SK-N-SH (cell line): Measurements from ENCODE around the gene OSBPL2. TPM values are rescaled to one million over a fixed set of nuclear protein-coding genes. Genes with fewer than 3 reads are reported as not detected.

Experiments
- CTCF ChIA-PET: fragments of 300-600, 350-600 bp; formaldehyde crosslinking; extraction: SDS; loops from one replicate; lab custom pipeline; 2021; lab: Yijun Ruan, JAX
- POLR2A ChIA-PET: fragments of 350-600 bp; sonication (Branson Sonifier 250); formaldehyde crosslinking; extraction: SDS; loops from one replicate; lab custom pipeline; 2020; ENCODE audit warnings: antibody characterized with exemption, inconsistent platforms; lab: Yijun Ruan, JAX
- DNase-seq: peaks from one replicate; pipeline ENCODE4 v3.0.0; 2012
- H2AFZ ChIP-seq: fragments of 200-600 bp; sonication (generic); 2 replicates; pipeline ENCODE4 v1.8.1; 2016; ENCODE audit warnings: antibody characterized with exemption, mild to moderate bottlenecking, low read depth
- H3F3A ChIP-seq: fragments of 200-600 bp; sonication (generic); replicated peaks from 2 replicates; pipeline ENCODE3; 2016; ENCODE audit warnings: antibody characterized with exemption, mild to moderate bottlenecking; ENCODE audit not compliant: insufficient read depth
- H3K27ac ChIP-seq, 2 experiments: fragments of 200-500 bp in 1 of 2; fragments of 200-600 bp in 1 of 2; sonication (Bioruptor generic) in 1 of 2; sonication (generic), shearing (Covaris generic) in 1 of 2; 2 replicates each; pipeline versions ENCODE4 v1.5.1 to v1.6.1; 2014 to 2016; ENCODE audit warnings: low read depth in 2 of 2, inconsistent platforms in 1 of 2, low read length in 1 of 2, mild to moderate bottlenecking in 1 of 2, mixed read lengths in 1 of 2
- H3K27me3 ChIP-seq: fragments of 200-600 bp; sonication (generic), shearing (Covaris generic); 2 replicates; pipeline ENCODE4 v1.6.1; 2016; ENCODE audit warnings: mixed run types; ENCODE audit not compliant: insufficient read depth
- H3K36me3 ChIP-seq, 2 experiments: fragments of 200-500 bp in 1 of 2; fragments of 200-600 bp in 1 of 2; sonication (Bioruptor generic) in 1 of 2; sonication (generic) in 1 of 2; replicated peaks in 1 of 2; 2 replicates each; pipeline versions ENCODE3 to v1.5.1; 2014 to 2016; ENCODE audit warnings: low read length in 1 of 2, mild to moderate bottlenecking in 1 of 2; ENCODE audit not compliant: insufficient read depth in 2 of 2, control insufficient read depth in 1 of 2
- H3K4me1 ChIP-seq, 2 experiments: fragments of 200-500 bp in 1 of 2; fragments of 200-600 bp in 1 of 2; sonication (Bioruptor generic) in 1 of 2; sonication (generic), shearing (Covaris generic) in 1 of 2; 2 replicates each; pipeline versions ENCODE4 v1.5.1 to v1.6.1; 2014 to 2016; ENCODE audit warnings: low read depth in 1 of 2, low read length in 1 of 2, mixed run types in 1 of 2; ENCODE audit not compliant: insufficient read depth in 2 of 2, control insufficient read depth in 1 of 2
- H3K4me2 ChIP-seq: fragments of 200-600 bp; sonication (generic), shearing (Covaris generic); 2 replicates; pipeline ENCODE4 v1.6.1; 2017; ENCODE audit warnings: mixed run types
- H3K4me3 ChIP-seq, 2 experiments: fragments of 200-500 bp in 1 of 2; fragments of 200-600 bp in 1 of 2; sonication (Bioruptor generic) in 1 of 2; sonication (generic), shearing (Covaris generic) in 1 of 2; 2 replicates each; pipeline versions ENCODE4 v1.5.1 to v1.8.1; 2014 to 2016; ENCODE audit warnings: low read depth in 2 of 2, inconsistent platforms in 1 of 2, low read length in 1 of 2, mild to moderate bottlenecking in 1 of 2, mixed read lengths in 1 of 2, moderate library complexity in 1 of 2
- H3K79me2 ChIP-seq: fragments of 200-600 bp; sonication (generic); 2 replicates; pipeline ENCODE4 v1.8.1; 2017; ENCODE audit warnings: mild to moderate bottlenecking; ENCODE audit not compliant: insufficient read depth
- H3K9ac ChIP-seq: fragments of 200-600 bp; sonication (generic); 2 replicates; pipeline ENCODE4 v1.6.1; 2017; ENCODE audit warnings: mixed run types
- H3K9me2 ChIP-seq: fragments of 200-600 bp; sonication (generic); 2 replicates; pipeline ENCODE4 v1.6.1; 2017; ENCODE audit warnings: mixed run types
- H3K9me3 ChIP-seq: fragments of 200-600 bp; sonication (generic); 2 replicates; pipeline ENCODE4 v1.6.1; 2017; ENCODE audit warnings: mixed run types, mild to moderate bottlenecking, moderate library complexity
- H4K20me1 ChIP-seq: fragments of 200-600 bp; sonication (generic); 2 replicates; pipeline ENCODE4 v1.6.1; 2017; ENCODE audit warnings: mild to moderate bottlenecking, mixed run types; ENCODE audit not compliant: insufficient read depth
- ELF1 ChIP-seq: IDR thresholded peaks from 2 replicates; pipeline ENCODE4 v1.4.0; 2012
- FOXM1 ChIP-seq: IDR thresholded peaks from 2 replicates; pipeline ENCODE4 v1.4.0; 2012; ENCODE audit warnings: low read depth, mild to moderate bottlenecking
- IRF3 ChIP-seq: fragments of 150-350 bp; IDR thresholded peaks from 2 replicates; pipeline ENCODE4 v1.6.1; 2016; ENCODE audit warnings: mild to moderate bottlenecking, low read depth, low read length
- NRF1 ChIP-seq: IDR thresholded peaks from 2 replicates; pipeline ENCODE4 v1.6.1; 2012; ENCODE audit warnings: low read depth, mild to moderate bottlenecking, low read length
- POLR2AphosphoS5 ChIP-seq: IDR thresholded peaks from 2 replicates; pipeline ENCODE4 v1.6.1; 2012; ENCODE audit warnings: low read depth, low read length
- SMC3 ChIP-seq: IDR thresholded peaks from 2 replicates; pipeline ENCODE4 v1.6.1; 2012; ENCODE audit warnings: low read depth, low read length, improper control_type of control experiment
- YY1 ChIP-seq: IDR thresholded peaks from 2 replicates; pipeline ENCODE4 v1.4.0; 2012; ENCODE audit warnings: low read depth, mild to moderate bottlenecking
- ZBTB33 ChIP-seq: IDR thresholded peaks from 2 replicates; pipeline ENCODE4 v1.4.0; 2012; ENCODE audit warnings: low read depth, borderline replicate concordance
- whole genome bisulfite sequencing: methylation state at CpG from one replicate; pipeline ENCODE4 v1.1.6; 2017; ENCODE audit warnings: low lambda C conversion rate; 5-methylcytosine and 5-hydroxymethylcytosine counted together
- polyA plus RNA-seq, 3 experiments: library from polyadenylated mRNA; depleted of rRNA; stranded (reverse); fragments of >200 nt; gene quantifications; 2 replicates each; pipeline ENCODE4 v1.2.3, GENCODE V29; 2012

OSBPL2 gene
- polyA plus RNA-seq, 1 of the 3 experiments (the other 2 are of a cell fraction), result 17.7 TPM

- 63% methylated on average over 13 of the region's 29 CpGs for WGBS
- Histone ChIP-seq H3K27ac (no peak overlapping the region), H3K4me2 (no peak overlapping the region), H3K79me2 (no peaks in the 10 kb centered on the region), H3K9me3 (no peaks in the 10 kb centered on the region), H3K27me3 (peaks cover 20% of the 10 kb centered on the region; the same call in 1 of the 2 replicates), H2AFZ (no peak overlapping the region), H3K9me2 (no peaks in the 10 kb centered on the region), H3K4me3 (no peak overlapping the region), H4K20me1 (no peaks in the 10 kb centered on the region), H3K36me3 (no peaks in the 10 kb centered on the region), H3F3A (no peaks in the 10 kb centered on the region), H3K4me1 (peaks cover 0 to 13% of the 10 kb centered on the region in 2 experiments; a peak in 1 of 4 replicates), H3K9ac (no peak overlapping the region)
- TF ChIP-seq ZBTB33, result no peak
- TF ChIP-seq FOXM1, result no peak
- TF ChIP-seq IRF3, result no peak
- no peak for TF ChIP-seq ELF1
- TF ChIP-seq NRF1, result no peak
- no peak for TF ChIP-seq SMC3
- no peak for TF ChIP-seq YY1
- ChIA-PET POLR2A (no interaction called here), CTCF (no interaction called here)
- DNase-seq, result no peak
Observed at GRCh38 chr20:62215020-62215990, 23.0 kb upstream of the OSBPL2 start.

- Histone ChIP-seq H3K36me3 (no peaks in the 10 kb centered on the region), H3K27ac (no peak overlapping the region), H3K4me3 (no peak overlapping the region), H3K9ac (no peak overlapping the region), H3F3A (no peaks in the 10 kb centered on the region), H3K27me3 (peaks cover 27% of the 10 kb centered on the region), H2AFZ (no peak overlapping the region), H3K9me3 (no peaks in the 10 kb centered on the region), H3K79me2 (no peaks in the 10 kb centered on the region), H3K9me2 (no peaks in the 10 kb centered on the region), H3K4me2 (no peak overlapping the region), H4K20me1 (0 out of 2 replicates have a peak, but pooled peaks cover 7% of the 10 kb centered on the region), H3K4me1 (peaks cover 0 to 15% of the 10 kb centered on the region in 2 experiments; a peak in 1 of 4 replicates)
- WGBS, result 63% methylated on average over 12 of the region's 40 CpGs
- CTCF ChIA-PET, result interaction anchor here (1.7 kb wide), 1 partner anchor 15 kb away, joined by 3 read pairs; no protein-coding TSS in a partner anchor
- POLR2A ChIA-PET, result no interaction called here
- no peak for DNase-seq
- TF ChIP-seq SMC3, result no peak
- no peak for TF ChIP-seq POLR2AphosphoS5
Observed at GRCh38 chr20:62215991-62216635, 22.2 kb upstream of the OSBPL2 start.
